Stimulated activated CD8-positive, alpha-beta memory T cell treated with anti-CD3 and anti-CD28 coated beads, Interleukin-4, amount 100 ng/mL, for 24 hours (primary cell): ENCODE data around the gene TPM2.

Source experiments
- DNase-seq: peaks from one replicate; pipeline ENCODE4 v3.0.0-alpha.2; 2020; ENCODE audit warnings: low read depth

TPM2 gene

GRCh38 chr9:35718721-35719511 is 29.2 kb upstream of the TPM2 start:
- no peak for DNase-seq

DNA sequence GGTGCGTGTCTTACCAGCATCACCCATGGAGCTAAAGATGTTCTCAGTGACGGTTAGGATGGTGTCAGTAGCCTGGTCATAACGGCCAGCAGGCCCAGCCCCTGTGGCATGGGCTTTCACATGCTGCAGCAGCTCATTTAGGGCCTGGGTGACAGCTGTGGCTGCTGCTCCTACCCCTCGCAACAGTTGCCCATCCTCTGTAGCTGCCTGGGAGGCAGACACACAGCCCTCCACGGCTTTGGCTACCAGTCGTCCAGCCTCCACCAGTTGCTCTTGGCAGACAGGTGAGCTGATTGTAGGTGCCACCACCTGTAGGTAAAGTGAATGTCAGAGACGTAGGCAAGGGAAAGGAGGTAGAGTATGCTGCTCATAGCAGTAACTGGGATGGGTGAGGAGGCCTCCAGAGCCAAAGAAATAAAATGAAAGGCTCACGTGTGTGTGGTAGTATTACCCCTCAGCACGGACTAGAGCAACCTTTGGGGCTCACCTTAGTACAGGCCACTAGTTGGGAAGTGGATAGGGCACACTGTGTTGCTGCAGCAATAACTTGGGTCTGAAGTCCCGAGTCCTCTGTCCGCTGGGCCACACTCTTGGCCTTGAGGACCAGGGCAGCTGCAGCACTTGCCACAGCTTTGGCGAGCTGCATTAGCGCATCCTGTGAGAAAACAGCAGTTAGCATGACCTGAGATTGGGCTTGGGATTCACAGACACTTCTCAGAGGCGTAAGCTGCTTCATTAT is 27.6 kb upstream of the TPM2 start:
- no peak for DNase-seq

DNA sequence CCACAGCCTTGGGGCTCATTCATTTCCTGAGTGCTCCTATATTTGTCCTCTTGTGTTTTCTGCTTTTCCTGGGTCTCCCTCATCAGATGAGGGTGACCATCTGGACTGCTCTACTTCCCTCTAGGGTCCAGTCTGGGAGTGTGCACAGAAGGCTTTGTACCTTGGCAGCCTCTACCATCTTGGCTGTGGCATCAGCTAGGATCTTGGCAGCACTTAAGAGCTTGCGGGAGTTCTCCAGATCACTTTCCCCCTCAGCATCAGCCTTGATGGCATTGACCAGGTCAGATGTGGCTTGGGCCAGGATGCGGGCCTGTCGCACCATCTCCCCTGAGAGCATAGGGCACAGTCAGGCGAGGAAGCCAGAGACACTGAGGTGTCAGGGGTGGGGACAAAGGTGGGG is 26.5 kb upstream of the TPM2 start:
- DNase-seq, result no peak

DNA sequence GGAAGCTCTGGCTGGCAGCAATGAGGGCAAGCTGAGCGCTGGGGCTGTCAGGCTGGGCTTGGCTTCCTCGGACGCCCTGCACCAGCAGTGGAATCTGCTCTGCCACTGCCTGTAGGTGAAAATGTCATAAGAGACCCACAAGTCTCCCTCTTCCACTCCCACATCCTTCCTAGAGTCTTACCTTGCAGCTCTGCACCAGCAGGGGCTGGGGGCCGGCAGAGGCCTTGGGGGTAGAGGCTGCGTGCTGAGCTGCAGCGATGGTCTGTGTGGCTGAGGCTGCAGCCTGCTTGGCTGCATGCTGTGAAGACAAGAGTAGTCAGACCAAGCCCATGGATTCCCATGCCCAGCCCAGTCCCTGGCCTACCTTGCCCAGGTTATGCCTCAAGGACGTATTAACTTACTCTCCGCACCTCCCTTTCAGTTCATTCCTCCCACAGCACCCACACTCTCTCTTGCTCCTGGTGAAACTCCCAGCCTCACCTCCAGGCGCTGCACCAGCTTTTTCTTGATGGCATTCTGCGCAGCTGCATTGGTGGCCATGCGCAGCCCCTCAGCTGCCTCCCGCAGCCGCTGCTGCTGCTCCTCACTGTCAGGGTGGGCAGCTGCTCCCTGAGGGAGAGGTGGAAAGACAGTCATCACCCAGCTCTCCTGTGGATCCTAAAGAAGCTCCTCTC is 25.0 kb upstream of the TPM2 start:
- DNase-seq, result no peak

DNA sequence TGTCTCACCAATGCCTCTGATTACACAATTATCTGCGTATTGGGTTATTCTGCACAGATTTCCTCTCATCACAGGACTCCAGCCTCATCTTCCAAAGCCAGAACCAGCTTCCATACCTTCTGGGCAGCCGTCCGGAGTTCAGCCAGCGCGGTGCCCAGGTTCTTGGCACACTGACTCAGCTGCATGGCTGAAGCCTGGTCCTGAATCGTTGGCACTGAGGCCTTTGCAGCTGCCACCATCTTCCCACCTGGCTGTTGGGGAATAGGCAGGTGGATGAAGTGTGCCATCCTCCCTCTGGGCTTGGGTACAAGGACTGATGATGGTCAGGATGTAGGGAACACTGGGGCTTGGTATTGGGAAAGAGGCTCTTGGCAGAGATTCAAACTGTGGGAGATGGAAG is 24.4 kb upstream of the TPM2 start:
- no peak for DNase-seq

GRCh38 chr9:35713578-35713977 is 23.9 kb upstream of the TPM2 start:
- DNase-seq, result no peak

DNA sequence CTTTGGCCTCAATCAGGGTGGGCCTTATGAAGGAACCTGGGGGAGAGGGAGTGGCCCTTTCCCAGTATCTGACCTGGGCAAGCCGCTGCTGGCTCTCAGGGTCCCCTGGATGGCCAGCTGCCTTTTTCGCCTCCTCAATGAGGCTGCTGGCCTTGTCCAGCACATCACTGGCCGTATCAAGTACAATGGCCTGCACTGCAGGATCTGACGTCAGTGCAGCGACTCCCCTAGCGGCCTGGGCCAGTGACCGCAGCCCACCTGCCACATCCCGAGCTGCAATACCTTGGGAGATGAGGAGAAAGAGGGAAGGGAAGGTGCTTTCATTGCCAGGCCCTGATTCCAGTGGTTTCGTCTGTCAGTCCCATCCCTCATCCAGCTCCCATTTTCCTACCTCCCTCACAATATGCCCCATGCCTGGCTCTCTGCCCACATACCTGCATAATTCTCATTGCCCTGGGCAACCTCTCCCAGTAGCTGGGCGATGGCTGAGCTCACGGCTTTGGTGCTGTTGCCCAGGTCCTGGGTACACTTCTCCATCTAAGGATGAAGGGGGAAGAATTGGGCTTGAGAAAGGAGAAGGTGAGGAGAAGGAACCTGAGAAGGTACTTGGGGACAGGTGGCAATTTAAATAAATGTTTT is 23.2 kb upstream of the TPM2 start:
- no peak for DNase-seq

DNA sequence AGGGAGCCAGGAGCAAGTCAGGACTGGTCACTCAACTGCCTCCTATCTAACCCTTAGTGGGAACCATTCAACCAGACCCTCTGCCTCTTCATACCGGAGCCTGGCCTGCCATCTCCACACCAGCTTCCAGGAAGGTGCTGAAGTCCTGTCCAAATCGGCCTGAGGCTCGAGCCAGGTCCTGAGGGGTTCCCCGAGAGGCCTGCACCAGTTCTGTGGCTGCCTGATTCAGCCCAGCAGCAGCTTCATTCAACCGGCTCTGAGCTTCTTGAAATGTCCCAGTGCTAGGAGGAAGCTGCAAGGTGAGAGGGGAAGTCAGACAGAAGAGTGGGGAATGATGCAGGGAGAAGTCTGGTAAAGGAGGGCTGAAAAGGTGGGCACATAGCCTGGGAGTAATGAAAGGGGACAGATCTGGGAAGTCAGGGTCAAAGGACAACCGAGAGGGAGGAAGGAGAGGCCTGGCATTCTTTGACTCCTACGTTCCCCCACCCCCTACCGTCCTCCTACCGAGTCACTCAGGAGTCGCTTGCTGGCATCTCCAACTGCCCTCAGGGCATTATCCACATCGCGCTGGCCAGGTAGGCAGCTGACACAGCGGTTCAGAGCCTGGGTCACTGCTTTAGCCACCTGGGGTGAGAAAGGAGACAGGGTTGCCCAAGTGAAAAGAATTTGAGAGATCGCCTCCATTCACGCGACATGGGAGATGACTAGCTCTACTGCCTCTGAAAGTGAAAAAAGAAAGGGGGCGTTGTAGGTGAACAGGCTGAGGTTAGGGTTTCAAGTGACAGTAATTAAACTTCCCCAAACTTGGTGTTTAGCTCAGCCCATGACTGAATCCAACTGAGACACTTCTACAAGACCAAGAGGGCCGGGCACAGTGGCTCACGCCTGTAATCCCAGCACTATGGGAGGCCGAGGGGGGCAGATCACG is 22.0 kb upstream of the TPM2 start:
- no peak for DNase-seq

- DNase-seq, result no peak
Observed at GRCh38 chr9:35710818-35711500, 21.2 kb upstream of the TPM2 start.

GRCh38 chr9:35708146-35708545 is 18.4 kb upstream of the TPM2 start:
- DNase-seq, result no peak

DNA sequence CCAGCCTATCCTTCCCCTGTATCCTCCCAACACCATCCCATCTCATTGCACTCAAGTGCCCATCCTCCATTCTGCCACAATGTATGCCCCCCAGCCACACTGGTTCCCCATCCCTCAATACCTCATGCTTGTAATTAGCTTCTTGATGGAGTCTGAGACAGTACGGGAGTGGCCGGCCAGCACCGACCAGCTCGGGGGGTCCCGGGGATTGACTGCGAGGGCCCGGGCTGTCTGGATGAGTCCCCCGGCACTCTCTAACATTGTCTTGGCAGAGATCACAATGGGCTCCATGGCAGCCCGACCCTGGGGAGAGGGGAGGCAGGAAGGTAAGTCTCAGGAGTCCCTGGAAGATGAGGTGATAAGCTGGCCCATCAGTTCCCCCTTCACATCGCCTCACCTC is 17.2 kb upstream of the TPM2 start:
- no peak for DNase-seq

GRCh38 chr9:35705836-35706430 is 16.2 kb upstream of the TPM2 start:
- DNase-seq, result no peak

DNA sequence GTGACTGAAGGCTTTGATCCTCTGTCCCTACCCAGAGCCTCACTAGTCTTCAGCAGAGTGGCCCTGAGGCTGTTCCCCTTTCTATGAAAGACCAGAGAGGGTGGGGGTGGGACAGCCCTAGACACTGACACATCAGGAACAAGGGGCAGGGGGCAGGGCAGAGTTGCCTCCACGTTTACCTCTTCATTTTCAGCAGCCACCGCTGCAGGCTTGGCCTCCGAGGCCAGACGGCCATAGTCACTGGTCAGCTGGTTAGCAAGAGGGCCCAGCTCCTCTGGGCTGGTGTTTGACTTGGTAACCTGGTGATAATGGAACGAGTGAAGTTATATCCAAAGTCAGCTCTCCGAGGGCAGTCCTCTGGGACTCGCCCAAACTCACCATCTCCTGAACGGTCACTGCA is 15.6 kb upstream of the TPM2 start:
- no peak for DNase-seq

DNA sequence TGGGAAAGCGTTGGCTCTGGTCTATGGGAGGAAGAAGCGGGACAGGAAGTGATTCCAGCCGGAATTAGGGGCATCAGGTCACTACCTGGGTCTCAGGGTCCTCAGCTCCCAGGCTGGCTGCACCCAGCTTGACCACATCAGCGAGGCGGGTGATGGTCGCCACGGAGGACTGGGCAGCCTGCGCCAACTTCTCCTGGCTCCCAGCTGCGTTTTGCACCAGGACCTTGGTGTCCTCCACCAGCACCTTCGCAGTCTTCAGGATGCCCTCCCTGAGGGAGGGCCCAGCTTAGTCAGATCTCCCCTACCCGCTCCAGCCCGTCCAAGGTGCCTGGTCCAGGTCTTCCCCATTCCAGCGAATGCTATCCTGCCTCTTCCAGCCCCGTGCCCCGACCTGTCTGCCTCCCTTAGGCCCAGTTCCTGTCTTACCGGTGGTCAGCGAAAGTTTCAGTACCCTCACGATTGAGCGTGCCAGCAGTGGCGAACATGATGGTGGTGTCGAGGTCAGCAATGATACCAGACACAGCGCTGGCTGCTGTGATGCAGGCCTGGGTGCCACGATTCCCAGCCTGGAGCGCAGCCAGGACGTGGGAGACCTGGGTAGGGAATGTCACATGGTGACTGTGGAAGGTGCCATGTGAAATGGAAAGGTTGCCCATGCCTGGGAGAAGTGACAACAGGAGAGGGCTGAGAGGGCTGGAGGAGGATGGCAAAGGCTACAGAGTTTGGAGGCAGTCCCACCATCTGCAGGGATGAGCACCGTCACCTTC is 14.4 kb upstream of the TPM2 start:
- no peak for DNase-seq

GRCh38 chr9:35702696-35703095 is 13.0 kb upstream of the TPM2 start:
- no peak for DNase-seq

GRCh38 chr9:35700942-35701341 is 11.2 kb upstream of the TPM2 start:
- DNase-seq, result no peak

DNA sequence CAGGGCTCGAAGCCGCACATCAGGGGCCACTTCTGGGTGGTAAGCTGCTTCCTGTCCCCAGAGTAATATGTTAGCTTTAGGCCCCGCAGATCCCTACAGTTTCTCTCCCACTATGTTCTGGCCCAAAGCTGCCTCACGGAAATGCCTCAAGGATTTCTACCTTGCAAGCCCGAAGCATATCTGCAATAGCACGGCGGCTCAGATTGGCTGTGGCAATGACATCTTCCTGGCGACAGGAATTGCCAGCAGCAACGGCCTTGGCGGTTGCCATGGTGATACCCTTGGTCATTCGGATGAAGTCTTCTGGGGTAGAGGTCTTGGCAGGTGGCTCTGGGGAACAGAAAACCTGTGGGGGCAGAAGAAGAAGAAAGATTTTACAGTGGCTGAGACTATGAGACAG is 10.3 kb upstream of the TPM2 start:
- no peak for DNase-seq

- no peak for DNase-seq
Observed at GRCh38 chr9:35698231-35698630, 8.5 kb upstream of the TPM2 start.

GRCh38 chr9:35697486-35697885 is 7.8 kb upstream of the TPM2 start:
- DNase-seq, result no peak
